ENCODE results near the gene ASAP3. TPM values are rescaled to one million over a fixed set of nuclear protein-coding genes. Genes with fewer than 3 reads are reported as not detected.

The ASAP3 gene
- total and polyA plus RNA-seq, 9 of the 15 experiments (the other 6 are each of a cell fraction or from before 2014, with no cell fraction given): 1.7 to 31.2 (median 17.4) TPM

DNA sequence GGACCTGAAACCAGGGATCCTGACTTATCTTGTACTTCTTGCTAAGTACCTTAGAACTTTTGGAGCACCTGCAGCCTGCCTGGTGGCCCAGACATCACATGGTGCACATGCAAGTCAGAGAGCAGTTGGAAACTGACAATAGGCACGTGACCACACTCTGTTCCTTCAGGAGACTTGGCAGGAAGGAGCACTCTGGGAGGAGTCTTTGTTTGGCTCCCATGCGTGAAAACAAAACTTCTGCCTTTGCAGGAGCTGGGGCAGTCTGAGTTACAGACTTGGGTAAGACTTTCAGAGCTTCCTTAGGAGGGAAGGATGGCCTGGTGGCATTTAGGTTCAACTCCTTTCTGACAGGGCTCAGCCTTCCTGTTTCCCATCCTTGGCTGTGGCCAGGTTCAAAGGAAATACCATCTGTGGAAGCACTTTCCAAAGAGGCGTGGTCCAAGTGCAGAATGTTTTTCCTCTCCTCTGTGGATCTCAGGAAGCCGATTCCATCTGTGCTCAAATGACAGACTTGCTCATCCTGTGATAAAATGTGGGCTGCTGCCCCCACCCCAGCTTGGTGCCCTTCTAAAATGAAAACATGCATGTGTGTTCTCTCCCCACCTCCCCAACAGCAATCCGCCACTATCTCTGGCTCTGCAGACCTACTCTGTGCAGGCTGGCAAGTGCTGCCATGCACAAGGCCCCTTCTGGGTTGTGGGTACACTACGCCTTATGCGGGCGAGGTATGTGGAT, 100.2 kb downstream of the ASAP3 start (continued):
- TF ChIP-seq, protein P1, sequence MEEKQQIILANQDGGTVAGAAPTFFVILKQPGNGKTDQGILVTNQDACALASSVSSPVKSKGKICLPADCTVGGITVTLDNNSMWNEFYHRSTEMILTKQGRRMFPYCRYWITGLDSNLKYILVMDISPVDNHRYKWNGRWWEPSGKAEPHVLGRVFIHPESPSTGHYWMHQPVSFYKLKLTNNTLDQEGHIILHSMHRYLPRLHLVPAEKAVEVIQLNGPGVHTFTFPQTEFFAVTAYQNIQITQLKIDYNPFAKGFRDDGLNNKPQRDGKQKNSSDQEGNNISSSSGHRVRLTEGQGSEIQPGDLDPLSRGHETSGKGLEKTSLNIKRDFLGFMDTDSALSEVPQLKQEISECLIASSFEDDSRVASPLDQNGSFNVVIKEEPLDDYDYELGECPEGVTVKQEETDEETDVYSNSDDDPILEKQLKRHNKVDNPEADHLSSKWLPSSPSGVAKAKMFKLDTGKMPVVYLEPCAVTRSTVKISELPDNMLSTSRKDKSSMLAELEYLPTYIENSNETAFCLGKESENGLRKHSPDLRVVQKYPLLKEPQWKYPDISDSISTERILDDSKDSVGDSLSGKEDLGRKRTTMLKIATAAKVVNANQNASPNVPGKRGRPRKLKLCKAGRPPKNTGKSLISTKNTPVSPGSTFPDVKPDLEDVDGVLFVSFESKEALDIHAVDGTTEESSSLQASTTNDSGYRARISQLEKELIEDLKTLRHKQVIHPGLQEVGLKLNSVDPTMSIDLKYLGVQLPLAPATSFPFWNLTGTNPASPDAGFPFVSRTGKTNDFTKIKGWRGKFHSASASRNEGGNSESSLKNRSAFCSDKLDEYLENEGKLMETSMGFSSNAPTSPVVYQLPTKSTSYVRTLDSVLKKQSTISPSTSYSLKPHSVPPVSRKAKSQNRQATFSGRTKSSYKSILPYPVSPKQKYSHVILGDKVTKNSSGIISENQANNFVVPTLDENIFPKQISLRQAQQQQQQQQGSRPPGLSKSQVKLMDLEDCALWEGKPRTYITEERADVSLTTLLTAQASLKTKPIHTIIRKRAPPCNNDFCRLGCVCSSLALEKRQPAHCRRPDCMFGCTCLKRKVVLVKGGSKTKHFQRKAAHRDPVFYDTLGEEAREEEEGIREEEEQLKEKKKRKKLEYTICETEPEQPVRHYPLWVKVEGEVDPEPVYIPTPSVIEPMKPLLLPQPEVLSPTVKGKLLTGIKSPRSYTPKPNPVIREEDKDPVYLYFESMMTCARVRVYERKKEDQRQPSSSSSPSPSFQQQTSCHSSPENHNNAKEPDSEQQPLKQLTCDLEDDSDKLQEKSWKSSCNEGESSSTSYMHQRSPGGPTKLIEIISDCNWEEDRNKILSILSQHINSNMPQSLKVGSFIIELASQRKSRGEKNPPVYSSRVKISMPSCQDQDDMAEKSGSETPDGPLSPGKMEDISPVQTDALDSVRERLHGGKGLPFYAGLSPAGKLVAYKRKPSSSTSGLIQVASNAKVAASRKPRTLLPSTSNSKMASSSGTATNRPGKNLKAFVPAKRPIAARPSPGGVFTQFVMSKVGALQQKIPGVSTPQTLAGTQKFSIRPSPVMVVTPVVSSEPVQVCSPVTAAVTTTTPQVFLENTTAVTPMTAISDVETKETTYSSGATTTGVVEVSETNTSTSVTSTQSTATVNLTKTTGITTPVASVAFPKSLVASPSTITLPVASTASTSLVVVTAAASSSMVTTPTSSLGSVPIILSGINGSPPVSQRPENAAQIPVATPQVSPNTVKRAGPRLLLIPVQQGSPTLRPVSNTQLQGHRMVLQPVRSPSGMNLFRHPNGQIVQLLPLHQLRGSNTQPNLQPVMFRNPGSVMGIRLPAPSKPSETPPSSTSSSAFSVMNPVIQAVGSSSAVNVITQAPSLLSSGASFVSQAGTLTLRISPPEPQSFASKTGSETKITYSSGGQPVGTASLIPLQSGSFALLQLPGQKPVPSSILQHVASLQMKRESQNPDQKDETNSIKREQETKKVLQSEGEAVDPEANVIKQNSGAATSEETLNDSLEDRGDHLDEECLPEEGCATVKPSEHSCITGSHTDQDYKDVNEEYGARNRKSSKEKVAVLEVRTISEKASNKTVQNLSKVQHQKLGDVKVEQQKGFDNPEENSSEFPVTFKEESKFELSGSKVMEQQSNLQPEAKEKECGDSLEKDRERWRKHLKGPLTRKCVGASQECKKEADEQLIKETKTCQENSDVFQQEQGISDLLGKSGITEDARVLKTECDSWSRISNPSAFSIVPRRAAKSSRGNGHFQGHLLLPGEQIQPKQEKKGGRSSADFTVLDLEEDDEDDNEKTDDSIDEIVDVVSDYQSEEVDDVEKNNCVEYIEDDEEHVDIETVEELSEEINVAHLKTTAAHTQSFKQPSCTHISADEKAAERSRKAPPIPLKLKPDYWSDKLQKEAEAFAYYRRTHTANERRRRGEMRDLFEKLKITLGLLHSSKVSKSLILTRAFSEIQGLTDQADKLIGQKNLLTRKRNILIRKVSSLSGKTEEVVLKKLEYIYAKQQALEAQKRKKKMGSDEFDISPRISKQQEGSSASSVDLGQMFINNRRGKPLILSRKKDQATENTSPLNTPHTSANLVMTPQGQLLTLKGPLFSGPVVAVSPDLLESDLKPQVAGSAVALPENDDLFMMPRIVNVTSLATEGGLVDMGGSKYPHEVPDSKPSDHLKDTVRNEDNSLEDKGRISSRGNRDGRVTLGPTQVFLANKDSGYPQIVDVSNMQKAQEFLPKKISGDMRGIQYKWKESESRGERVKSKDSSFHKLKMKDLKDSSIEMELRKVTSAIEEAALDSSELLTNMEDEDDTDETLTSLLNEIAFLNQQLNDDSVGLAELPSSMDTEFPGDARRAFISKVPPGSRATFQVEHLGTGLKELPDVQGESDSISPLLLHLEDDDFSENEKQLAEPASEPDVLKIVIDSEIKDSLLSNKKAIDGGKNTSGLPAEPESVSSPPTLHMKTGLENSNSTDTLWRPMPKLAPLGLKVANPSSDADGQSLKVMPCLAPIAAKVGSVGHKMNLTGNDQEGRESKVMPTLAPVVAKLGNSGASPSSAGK (IDR thresholded peaks at IDR 0.05): peak; percentile 53; the same call in 1 of the 2 replicates
- TF ChIP-seq SOX6 (IDR thresholded peaks at IDR 0.05): 0 out of 2 replicates have a peak, but pooled peaks have one; percentile 39
- TF ChIP-seq, protein P2, sequence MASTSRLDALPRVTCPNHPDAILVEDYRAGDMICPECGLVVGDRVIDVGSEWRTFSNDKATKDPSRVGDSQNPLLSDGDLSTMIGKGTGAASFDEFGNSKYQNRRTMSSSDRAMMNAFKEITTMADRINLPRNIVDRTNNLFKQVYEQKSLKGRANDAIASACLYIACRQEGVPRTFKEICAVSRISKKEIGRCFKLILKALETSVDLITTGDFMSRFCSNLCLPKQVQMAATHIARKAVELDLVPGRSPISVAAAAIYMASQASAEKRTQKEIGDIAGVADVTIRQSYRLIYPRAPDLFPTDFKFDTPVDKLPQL (IDR thresholded peaks at IDR 0.05; ENCODE audit: extremely low read depth, insufficient read length): no peak
- no peak for TF ChIP-seq CEBPB (tag; IDR thresholded peaks at IDR 0.05)
- TF ChIP-seq EWSR1 (IDR thresholded peaks at IDR 0.05; ENCODE audit: borderline replicate concordance, low read depth, partially characterized antibody): no peak
- TF ChIP-seq BHLHE40 (IDR thresholded peaks at IDR 0.05; ENCODE audit: low read length): peak; percentile 87
- TF ChIP-seq GTF2A2 (tag; IDR thresholded peaks at IDR 0.05): no peak
- peak; percentile 49; the same call in 1 of the 2 replicates for TF ChIP-seq TOE1 (IDR thresholded peaks at IDR 0.05; ENCODE audit: borderline replicate concordance)
- no peak for TF ChIP-seq TOE1 (CRISPR knock-in tag; IDR thresholded peaks at IDR 0.05; ENCODE audit: borderline replicate concordance, low read depth)
- TF ChIP-seq, protein P3, sequence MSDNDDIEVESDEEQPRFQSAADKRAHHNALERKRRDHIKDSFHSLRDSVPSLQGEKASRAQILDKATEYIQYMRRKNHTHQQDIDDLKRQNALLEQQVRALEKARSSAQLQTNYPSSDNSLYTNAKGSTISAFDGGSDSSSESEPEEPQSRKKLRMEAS (CRISPR knock-in tag; IDR thresholded peaks at IDR 0.05): peak; percentile 48
- no peak for TF ChIP-seq MCM7 (IDR thresholded peaks at IDR 0.05)
- TF ChIP-seq RAD51 (IDR thresholded peaks at IDR 0.05; ENCODE audit: borderline replicate concordance, low read depth): peak; percentile 58; the same call in 1 of the 2 replicates
- TF ChIP-seq, protein P4, sequence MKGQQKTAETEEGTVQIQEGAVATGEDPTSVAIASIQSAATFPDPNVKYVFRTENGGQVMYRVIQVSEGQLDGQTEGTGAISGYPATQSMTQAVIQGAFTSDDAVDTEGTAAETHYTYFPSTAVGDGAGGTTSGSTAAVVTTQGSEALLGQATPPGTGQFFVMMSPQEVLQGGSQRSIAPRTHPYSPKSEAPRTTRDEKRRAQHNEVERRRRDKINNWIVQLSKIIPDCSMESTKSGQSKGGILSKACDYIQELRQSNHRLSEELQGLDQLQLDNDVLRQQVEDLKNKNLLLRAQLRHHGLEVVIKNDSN (CRISPR knock-in tag; IDR thresholded peaks at IDR 0.05): peak; percentile 59
- no peak for TF ChIP-seq ZNF274 (IDR thresholded peaks at IDR 0.05; ENCODE audit: borderline replicate concordance, low read depth, low read length)
